Sciatic nerve (tissue), 2 donors: Measurements from ENCODE around the gene TANGO6. TPM values are rescaled to one million over a fixed set of nuclear protein-coding genes. Genes with fewer than 3 reads are reported as not detected.

Source experiments
- ATAC-seq: fragments of 200-7000 bp; cut with Tn5 transposase; one replicate; pipeline ENCODE4 v1.9.1; 2020; ENCODE audit warnings: mild to moderate bottlenecking, moderate library complexity
- DNase-seq: peaks from one replicate; pipeline ENCODE4 v3.0.0-alpha.2; 2020; ENCODE audit warnings: low spot score
- intact Hi-C: fragments of 100-400 bp; cut with DNase I; formaldehyde crosslinking; loops from one replicate; pipeline ENCODE4 v1.14.2; 2022
- total RNA-seq: library from RNA; stranded (reverse); fragmentation: NEBNext Ultra II Directional; extraction: Animal tissue kit (Norgen Biotek cat#: 25700); gene quantifications from one replicate; pipeline ENCODE4 v1.2.1, GENCODE V29; 2021
- donor health status: DM: no; HTN: no; CAD: no.
- donor health status: DM: no; HTN: no; CAD: no.

TANGO6 gene
- total RNA-seq, 1 donor from 2014 or later = 31.1 TPM

DNA sequence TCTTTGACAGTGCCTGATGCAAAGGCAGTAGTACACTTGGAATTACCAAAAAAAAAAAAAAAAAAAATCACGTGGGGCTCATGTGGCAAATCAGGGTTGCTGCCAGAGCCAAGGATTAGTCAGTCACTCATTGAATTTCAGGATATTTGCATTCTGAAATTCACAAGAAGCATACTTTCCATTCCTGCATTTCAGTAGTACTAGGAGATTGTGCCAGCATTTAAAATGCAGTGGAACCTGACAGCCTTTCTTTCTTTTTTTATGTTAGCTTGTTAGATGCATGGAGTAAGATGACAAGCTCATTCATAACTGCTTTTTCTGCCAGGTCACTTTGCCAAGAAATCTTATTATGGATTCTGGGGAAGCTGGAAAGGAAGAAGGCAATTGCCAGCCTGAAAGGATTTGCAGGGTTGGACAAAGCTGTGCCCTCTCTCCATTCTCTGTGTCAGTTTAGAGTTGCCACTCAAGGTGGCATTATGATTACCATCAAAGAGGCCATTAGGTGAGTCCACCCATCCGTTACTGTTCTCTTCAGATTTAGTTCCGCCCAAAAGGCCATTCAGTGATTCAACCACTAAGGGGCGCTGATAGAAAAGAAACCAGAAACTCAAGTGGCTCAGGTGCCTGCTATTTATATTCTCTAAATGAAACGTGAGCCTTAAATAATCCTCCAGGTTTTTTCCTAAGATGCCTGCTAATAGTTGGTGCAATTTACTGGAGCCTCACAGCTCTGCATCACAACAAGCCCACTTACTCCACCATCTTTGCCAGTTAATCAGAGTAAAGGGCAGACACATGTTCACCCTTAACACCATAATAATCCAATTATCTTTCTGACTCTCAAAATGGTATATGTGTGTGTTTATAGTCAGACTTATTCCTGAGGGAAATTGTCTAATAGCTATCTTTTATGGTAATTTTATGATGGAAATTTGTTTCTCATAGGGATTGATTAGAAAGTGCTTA lies 59.0 kb downstream of the TANGO6 start:
- DNase-seq (no peak), ATAC-seq (no peak)
- intact Hi-C loops = no loop called here

DNA sequence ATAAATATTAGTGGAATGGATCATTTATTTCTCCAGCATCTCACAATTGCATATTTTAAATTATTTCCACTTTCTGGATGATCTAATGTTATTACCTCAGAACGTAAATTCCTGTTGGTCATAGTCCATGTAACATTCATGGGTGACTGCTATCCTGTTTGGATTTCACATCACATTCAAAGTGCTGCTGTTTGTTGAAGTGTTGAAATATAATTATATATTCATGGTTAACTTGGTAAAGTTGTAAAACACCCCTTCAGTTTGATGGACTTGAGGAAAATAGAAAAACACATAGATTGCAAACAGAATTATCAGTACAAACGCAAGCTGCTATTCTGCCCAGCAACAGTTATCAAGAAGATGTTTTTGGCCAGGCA lies 59.6 kb downstream of the TANGO6 start:
- intact Hi-C loops = no loop called here
- ATAC-seq (no peak), DNase-seq (no peak)

DNA sequence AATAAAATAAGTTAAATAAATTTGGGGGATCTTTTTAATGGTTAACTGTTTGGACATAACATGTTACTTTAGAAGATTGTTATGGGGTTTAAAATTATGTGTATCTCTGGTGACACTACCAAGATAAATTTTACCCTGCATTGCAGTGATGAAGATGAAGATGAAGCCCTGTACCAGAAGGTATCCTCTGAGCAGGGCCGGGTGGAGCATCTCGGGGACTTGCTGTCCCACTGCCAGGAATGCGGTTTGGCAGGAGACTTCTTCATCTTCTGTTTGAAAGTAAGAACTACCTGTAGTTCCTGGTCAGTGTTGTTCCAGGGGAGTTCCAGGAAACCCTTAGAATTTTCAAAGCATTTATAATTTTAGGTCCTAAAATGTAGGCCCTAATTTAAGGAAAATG lies 64.0 kb downstream of the TANGO6 start:
- intact Hi-C loops = no loop called here
- DNase-seq = no peak
- ATAC-seq = no peak

DNA sequence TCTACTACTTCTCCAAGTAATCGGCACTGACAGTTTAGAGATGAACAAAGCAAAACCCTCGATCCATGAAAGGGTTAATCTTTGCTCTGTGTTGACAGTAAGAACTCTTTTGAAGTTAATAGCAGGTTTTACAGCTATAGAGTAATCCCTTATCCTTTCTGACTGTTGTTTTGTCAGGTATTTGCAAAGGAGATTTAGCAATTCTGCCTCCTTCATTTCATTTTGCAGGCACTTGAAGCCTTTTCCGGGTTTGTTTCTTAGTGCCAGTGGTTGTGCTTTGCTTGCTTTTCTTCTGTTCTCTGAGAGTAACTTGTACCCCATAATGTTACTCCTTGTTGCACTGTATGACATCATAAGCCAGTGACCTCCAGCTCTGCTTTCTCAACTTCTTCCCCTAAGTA lies 64.5 kb downstream of the TANGO6 start:
- DNase-seq = no peak
- intact Hi-C loops = no loop called here
- no peak for ATAC-seq

DNA sequence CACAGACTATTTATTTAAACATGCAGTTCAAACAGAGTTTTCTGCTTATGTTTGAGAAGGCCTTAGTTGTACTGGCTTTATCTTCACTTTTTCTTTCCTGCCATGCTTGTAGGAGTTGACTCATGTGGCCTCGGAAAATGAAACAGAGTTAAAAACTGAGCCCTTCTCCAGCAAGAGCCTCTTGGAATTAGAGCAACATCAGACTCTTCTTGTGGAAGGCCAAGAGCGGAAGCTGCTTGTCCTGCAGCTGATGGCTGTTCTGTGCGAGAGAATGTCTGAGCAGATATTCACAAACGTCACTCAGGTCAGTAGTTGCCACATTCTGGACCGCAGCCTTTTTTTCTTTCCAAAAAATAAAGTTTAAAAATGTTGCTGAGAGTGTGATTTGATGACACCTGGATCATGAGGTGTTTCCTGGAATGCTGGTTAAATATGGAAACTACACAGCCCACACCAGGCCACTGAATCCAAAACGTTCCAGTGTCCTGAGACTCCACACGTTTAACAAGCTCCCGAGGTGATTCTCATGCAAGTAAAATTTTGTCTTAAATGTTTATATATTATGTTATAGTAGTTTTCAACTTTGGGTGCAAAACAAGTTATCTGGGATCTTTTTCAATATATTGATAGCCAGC lies 65.9 kb downstream of the TANGO6 start:
- intact Hi-C loops = no loop called here
- no peak for DNase-seq
- ATAC-seq = no peak

DNA sequence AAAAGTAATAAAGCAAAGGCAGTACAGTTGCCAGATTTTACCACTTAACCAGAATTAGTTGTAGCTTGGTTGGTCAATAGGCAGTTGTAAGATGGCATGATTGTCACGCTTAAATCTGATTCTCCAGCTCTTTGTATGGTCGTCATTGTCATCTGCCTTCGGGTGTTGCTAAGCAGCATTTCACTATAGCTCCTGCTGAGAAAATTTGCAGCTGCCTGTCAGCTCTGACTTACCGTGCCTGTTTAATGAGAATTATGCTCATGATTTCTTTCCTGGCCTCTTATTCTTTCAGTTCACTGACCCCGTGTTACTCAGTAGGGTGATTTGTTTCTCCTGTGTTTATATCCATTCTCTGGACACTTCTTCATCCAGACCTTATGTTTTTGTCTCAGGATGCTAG lies 66.7 kb downstream of the TANGO6 start:
- ATAC-seq = no peak
- intact Hi-C loops = no loop called here
- no peak for DNase-seq

DNA sequence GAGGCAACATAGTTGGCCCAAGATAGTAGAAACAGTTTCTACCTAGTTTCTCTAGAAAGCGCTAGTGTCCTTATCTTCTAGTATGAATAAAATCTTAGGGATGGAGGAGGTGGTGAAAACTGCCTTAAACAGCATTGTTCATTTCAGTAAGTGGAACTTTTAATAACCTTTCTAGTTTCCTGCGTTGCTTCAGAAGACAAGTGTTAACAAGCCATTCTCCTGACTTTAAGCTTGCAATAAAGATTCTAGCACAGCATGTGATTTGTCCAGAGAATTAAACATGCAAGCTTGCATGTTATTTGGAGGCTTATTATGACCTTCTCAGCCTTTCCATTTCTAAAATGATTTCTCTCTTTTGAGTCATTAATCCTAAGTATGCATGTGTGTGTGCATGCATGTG lies 72.3 kb downstream of the TANGO6 start:
- DNase-seq (no peak), ATAC-seq (no peak)
- intact Hi-C loops = no loop called here

DNA sequence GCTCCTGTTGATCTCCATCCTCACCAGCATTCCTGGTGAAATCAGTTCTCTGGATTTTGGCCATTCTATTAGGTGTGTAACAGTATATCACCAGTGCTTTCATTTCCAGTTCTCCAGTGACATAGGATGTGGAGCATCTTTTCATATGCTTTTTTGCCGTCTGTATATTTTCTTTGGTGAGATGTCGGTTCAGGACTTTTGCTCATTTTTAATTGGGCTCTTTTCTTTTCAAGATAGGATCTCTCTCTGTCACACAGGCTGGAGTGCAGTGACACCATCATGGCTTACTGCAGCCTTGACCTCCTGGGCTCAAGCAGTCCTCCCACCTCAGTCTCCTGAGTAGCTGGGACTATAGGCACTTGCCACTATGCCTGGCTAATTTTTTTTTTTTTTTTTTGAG lies 74.2 kb downstream of the TANGO6 start:
- intact Hi-C loops = no loop called here
- ATAC-seq = no peak
- DNase-seq = no peak

DNA sequence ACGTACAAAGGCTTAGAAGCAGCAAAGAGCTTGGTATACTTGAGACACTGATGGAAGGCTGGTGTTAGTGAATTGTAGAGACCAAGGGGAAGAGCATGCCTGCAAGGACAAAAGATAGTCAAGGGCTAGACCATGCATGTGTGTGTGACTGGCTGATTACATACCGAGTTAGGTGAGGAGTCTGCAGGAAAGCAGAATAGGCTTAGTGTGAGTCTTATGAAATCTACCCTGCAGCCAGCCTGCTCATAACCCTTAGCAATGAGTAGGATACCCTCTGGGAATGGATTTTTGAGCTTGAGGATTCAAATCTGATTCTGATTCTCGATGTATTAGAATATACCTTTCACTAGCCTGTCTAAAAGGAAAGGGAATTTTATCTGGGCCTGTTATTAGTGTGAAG lies 77.0 kb downstream of the TANGO6 start:
- DNase-seq = no peak
- intact Hi-C loops = no loop called here
- ATAC-seq = no peak

DNA sequence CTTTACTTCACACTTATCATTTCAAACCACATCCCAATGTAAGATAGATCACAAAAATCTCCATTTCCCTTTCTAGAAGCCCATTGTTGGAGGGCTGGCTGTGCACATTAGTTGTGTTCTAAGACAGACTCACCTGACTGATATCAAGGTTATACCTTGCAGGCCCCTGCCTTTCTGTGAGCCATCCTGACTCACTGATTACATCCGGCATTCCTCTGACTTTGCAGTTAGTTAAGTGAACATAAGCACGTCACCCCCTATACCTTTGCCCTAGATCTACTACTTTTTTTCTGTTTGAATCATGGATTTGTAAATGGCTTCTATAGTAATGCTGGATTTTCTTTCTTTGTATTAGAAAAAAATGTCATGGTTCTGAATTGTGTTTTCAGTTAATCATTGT lies 78.3 kb downstream of the TANGO6 start:
- DNase-seq (no peak), ATAC-seq (no peak)
- intact Hi-C loops = no loop called here

DNA sequence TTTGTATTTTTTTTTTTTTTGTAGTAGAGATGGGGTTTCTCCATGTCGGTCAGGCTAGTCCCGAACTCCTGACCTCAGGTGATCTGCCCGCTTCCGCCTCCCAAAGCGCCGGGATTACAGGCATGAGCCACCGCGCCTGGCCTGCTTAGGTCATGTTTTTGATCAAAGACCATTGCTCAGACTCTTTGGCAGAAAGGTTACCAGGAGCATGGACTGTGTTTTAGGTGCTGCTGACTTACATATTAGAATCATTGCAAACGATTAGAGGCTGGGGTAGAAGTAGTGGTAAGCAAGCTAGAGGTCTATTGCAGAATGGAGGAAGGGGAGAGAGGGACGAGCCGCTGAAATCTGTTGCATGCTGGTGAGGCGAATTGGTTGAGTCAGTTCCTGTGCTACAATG lies 79.8 kb downstream of the TANGO6 start:
- DNase-seq = no peak
- ATAC-seq = no peak
- intact Hi-C loops = no loop called here

DNA sequence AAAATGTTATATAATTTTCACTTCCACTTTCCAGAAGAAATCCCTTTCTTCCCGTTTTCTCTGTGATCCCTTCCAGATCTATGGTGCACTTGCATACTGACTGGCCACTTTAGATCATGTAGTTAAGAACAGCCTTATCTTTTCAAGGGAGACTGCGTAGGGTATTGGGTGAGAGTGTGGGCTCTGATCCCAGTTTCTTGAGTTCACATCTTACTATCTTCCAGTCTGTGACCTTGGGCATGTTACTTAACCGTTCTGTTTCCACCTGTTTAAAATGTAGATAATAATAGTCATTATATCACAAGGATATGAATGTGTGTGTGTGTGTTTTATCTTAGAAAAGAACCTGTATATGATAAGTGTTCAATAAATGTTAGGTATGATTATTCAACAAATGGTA lies 83.7 kb downstream of the TANGO6 start:
- ATAC-seq (no peak), DNase-seq (no peak)
- intact Hi-C loops = no loop called here

DNA sequence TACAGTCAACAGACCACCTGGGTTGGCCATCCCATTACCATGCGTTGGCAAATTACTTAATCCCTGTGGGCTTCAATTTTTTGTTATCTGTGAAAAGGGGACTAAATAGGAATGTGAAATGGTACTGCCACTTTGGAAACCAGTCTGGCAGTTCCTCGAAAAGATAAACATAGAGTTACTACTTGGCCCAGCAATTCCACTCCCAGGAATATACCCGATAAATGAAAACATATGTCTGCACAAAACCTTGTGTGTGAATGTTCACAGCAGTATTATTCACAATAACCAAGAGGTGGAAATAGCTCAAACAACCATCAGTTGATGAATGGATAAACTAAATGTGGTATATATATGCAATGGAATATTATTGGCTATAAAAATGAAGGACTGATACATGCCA lies 87.9 kb downstream of the TANGO6 start:
- intact Hi-C loops = no loop called here
- ATAC-seq = no peak
- DNase-seq = no peak

DNA sequence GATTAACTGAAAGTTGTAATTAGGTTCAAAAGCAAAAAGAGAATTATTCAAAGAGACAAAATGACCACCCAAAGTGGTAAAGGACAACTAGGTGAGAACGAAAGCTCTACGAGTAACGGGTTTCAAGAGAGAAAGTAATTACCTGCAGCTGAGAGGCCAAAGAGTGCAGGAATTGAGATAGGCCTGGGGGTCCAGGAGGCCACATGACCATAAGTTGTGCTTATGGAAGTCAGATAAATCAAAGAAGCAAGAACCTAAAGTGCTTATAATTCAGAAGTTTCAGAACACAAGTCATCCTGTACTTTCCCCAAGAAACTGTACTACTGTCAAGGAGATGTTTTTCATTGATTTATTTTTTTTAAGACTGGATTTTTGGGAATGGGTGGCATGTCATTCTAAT lies 91.1 kb downstream of the TANGO6 start:
- intact Hi-C loops = no loop called here

DNA sequence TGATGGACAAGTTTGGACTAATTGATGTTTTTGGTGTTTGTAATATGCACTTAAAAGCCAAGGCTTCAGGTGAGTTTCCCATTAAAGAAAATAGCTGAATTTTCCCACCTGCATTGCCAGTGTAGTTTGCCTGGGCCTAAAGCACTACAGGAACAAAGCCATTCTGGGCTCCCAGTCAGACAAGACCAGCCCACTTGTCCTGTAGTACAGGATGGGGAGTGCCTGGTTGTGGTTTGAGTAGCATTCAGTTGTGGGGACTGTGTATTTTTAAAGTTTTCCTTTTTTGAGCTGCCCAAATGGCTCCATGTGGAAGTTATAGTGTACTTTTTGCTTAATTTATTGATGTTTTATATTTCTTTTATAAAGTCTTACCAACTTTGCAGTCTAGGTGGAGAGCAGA lies 91.7 kb downstream of the TANGO6 start:
- ATAC-seq = no peak
- intact Hi-C loops = no loop called here

More for the DNA sequence above, 91.1 kb downstream of the TANGO6 start:
- DNase-seq (no peak), ATAC-seq (no peak)

DNA sequence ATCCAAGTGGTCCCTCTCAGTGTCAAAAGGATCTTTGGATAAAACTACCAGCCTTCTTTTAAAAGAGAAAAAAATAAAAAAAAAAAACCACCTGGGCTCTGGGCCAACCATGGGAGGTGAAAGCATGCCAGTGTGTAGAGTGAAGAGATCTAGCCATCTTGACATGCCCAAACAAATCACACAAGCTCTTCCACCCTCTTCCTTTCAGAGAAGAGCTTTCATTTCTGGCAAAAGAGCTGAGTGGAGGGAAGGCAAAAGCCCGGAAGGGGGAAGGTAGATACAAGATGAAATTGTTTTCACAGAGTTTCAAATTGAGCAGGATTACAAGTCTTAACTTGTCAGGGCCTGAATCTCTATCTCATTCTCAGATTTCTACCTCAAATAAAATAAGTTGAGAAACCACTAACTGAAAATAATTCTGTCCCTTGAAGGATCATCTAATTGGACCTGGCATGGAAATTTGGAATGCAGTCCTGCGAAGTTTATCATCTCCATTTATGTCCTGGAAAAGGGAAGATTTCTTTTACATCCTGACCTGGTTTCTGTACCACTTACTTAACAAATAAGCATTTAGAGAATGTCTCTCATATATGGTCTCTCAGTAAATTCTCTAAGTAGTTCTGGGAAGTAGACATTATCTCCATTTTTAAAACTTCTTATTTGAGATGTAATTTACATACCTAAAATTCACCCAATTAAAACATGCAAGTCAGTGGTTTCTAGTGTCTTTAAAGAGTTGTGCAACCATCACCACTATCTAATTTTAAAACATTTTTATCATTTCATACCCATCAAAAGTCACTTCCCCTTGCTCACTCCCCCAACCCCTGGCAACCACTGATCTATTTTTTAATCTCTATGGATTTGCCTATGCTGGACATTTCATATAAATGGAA lies 93.7 kb downstream of the TANGO6 start:
- DNase-seq = no peak
- intact Hi-C loops = no loop called here
- ATAC-seq = no peak

More for the DNA sequence above, 91.7 kb downstream of the TANGO6 start:
- no peak for DNase-seq

DNA sequence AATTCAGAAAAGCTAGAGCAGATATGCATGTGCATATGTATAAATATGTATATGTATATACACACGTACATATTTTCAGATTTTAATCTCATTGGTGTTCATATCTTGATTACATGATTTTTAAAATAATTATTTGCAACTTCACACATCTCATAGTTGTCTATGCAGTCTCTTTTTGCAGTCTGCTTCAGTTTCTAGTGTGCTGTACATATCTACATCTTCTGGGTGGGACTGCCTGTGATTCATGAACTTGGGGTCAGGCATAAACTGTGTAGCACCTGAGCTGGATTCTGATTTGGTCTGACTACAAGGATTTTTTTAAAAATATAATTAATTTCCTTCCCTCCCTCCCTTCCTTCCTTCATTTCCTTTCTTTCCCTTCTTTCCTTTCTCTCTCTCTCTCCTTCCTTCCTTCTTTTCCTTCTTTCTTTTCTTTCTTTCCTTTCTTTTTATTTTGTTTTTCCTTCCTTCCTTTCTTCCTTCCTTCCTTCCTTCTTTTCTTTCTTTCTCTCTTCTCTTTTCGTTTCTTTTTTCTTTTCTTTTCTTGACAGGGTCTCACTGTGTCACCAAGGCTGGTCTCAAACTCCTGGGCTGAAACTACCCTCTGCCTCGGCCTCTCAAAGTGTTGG lies 96.5 kb downstream of the TANGO6 start:
- intact Hi-C loops = no loop called here
- ATAC-seq (no peak), DNase-seq (no peak)

DNA sequence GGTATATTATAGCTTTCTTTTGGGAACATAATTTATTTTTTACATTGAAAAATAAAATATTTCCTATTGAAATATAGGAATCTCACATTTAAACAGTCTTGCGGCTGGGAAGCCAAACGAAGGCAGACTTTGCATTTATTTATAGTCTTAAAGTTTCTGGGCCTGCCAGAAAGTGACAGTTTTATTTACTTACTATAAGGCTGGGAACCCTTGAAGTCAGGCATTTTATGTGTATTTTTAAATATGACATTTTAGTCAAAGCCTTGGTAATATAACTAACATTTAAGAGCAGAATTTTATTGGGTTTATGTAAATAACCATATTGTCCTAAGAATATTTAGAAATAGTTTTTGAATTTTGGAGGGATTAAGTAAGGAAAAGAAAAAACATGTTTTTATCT lies 97.5 kb downstream of the TANGO6 start:
- no peak for ATAC-seq
- DNase-seq = no peak
- intact Hi-C loops = no loop called here

DNA sequence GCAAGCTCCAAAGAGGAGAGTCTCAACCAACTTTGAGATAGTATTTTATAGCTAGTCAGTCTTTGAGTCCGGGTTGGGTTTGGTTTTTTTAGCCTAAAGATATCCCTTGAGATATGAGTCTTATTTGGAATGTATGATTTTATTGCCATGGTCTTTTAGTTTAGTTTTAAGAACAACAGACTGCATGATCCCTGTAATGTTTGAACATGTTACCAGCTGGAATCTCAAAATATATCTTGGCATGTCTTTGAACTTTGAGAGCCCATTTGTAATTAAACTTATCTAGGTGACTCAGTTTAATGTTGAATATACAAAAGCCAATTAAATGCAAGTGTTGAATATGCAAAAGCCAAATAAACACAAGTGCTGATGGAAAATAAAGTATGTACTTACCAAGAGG lies 100.6 kb downstream of the TANGO6 start:
- no peak for ATAC-seq
- DNase-seq = no peak
- intact Hi-C loops = no loop called here
